Parathyroid adenoma (tissue), 2 donors: ENCODE results near the gene TRIM66.

Experiments
- H2AFZ ChIP-seq: fragments of 300-600 bp; sonication (generic); one replicate; pipeline ENCODE4 v1.7.0; 2017; ENCODE audit warnings: antibody characterized with exemption, mild to moderate bottlenecking
- H3K27ac ChIP-seq: fragments of 300-600 bp; sonication (generic); one replicate; pipeline ENCODE4 v1.7.0; 2017
- H3K27me3 ChIP-seq: fragments of 300-600 bp; sonication (generic); one replicate; pipeline ENCODE4 v1.7.0; 2017; ENCODE audit warnings: low read length; ENCODE audit not compliant: control insufficient read depth, insufficient read depth
- H3K36me3 ChIP-seq: fragments of 300-600 bp; sonication (generic); one replicate; pipeline ENCODE4 v1.7.0; 2017; ENCODE audit warnings: low read length; ENCODE audit not compliant: control insufficient read depth, insufficient read depth
- H3K4me1 ChIP-seq: fragments of 300-600 bp; sonication (generic); one replicate; pipeline ENCODE4 v1.7.0; 2017; ENCODE audit warnings: control low read depth
- H3K4me2 ChIP-seq: fragments of 300-600 bp; sonication (generic); one replicate; pipeline ENCODE4 v1.7.0; 2017; ENCODE audit warnings: low read length
- H3K4me3 ChIP-seq: fragments of 300-600 bp; sonication (generic); one replicate; pipeline ENCODE4 v1.7.0; 2017; ENCODE audit warnings: low read depth, low read length
- H3K79me2 ChIP-seq: fragments of 300-600 bp; sonication (generic); one replicate; pipeline ENCODE4 v1.7.0; 2017; ENCODE audit warnings: control low read depth
- H3K9ac ChIP-seq: fragments of 300-600 bp; sonication (generic); one replicate; pipeline ENCODE4 v1.7.0; 2017; ENCODE audit warnings: mild to moderate bottlenecking
- H3K9me3 ChIP-seq: fragments of 300-600 bp; sonication (generic); one replicate; pipeline ENCODE4 v1.7.0; 2017; ENCODE audit warnings: low read length; ENCODE audit not compliant: control insufficient read depth
- CTCF ChIP-seq: fragments of 300-600 bp; sonication (generic); IDR thresholded peaks from one replicate; pipeline ENCODE4 v1.7.0; 2017; ENCODE audit warnings: antibody characterized with exemption, mild to moderate bottlenecking
- donor health status: primary hyperparathyroidism.

Gene TRIM66

GRCh38 chr11:8715501-8715900 lies 33.0 kb upstream of the TRIM66 start:
- Histone ChIP-seq H3K36me3 (no peaks in the 10 kb centered on the region), H3K79me2 (no peaks in the 10 kb centered on the region), H3K27ac (no peak overlapping the region), H3K9ac (no peak overlapping the region), H3K4me3 (no peak overlapping the region), H3K27me3 (no peaks in the 10 kb centered on the region), H3K4me1 (no peaks in the 10 kb centered on the region), H2AFZ (no peak overlapping the region), H3K9me3 (no peaks in the 10 kb centered on the region), H3K4me2 (no peak overlapping the region)
- no peak for TF ChIP-seq CTCF

- Histone ChIP-seq H3K9ac (no peak overlapping the region), H3K27me3 (no peaks in the 10 kb centered on the region), H3K36me3 (no peaks in the 10 kb centered on the region), H3K79me2 (no peaks in the 10 kb centered on the region), H3K4me2 (no peak overlapping the region), H3K4me1 (no peaks in the 10 kb centered on the region), H3K9me3 (no peaks in the 10 kb centered on the region), H3K27ac (no peak overlapping the region), H3K4me3 (no peak overlapping the region), H2AFZ (no peak overlapping the region)
- TF ChIP-seq CTCF, result no peak
Measured at GRCh38 chr11:8714622-8715225, 32.3 kb upstream of the TRIM66 start.

GRCh38 chr11:8713760-8714454 lies 31.4 kb upstream of the TRIM66 start:
- Histone ChIP-seq H3K9ac (no peak overlapping the region), H3K36me3 (no peaks in the 10 kb centered on the region), H3K4me3 (no peak overlapping the region), H2AFZ (no peak overlapping the region), H3K79me2 (no peaks in the 10 kb centered on the region), H3K9me3 (no peaks in the 10 kb centered on the region), H3K27ac (no peak overlapping the region), H3K4me2 (no peak overlapping the region), H3K4me1 (no peaks in the 10 kb centered on the region), H3K27me3 (no peaks in the 10 kb centered on the region)
- TF ChIP-seq CTCF, result no peak

GRCh38 chr11:8712506-8712905 lies 30.0 kb upstream of the TRIM66 start:
- TF ChIP-seq CTCF, result no peak
- no peak overlapping the region for H3K9ac ChIP-seq
- no peaks in the 10 kb centered on the region for H3K27me3 ChIP-seq
- H3K9me3 ChIP-seq, result no peaks in the 10 kb centered on the region
- no peak overlapping the region for H2AFZ ChIP-seq
- H3K4me3 ChIP-seq, result no peak overlapping the region
- H3K4me2 ChIP-seq, result no peak overlapping the region
- no peaks in the 10 kb centered on the region for H3K4me1 ChIP-seq
- no peak overlapping the region for H3K27ac ChIP-seq
- H3K79me2 ChIP-seq, result no peaks in the 10 kb centered on the region
- no peaks in the 10 kb centered on the region for H3K36me3 ChIP-seq
